ENCODE results near the gene EFR3B. TPM values are rescaled to one million over a fixed set of nuclear protein-coding genes. Genes with fewer than 3 reads are reported as not detected.

Gene EFR3B
- total RNA-seq, 5 donors from 2014 or later (not counting 1 experiment from before 2014, with no cell fraction given): 0.09 to 0.10 (median 0.09) TPM; not detected in 2

DNA sequence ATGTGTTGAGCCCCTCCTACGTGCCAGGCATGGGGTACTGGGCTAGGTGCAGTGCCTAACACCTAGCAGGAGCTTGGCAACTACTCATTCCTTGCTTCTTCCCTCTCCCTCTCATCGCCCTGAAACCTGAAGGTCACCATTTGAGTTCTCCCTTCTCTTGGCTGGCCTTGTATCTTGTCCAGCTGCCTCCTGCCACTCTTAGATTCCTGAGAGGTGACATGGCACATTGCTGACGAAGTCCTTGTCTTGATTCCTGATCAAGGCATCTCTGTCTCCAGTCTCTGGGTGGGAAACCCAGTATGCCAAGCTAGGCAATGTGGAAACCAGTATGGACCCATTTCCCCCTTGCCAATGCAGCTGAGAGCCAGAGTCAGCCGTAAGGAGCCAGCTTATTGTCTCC lies 9.0 kb upstream of the EFR3B start:
- WGBS (ENCODE audit: insufficient coverage): 76% methylated on average over 3 of the region's 4 CpGs
- H3K27ac ChIP-seq (ENCODE audit: low read length): no peak overlapping the region
- POLR2A ChIA-PET: no interaction called here
- H3K4me3 ChIP-seq (ENCODE audit: control insufficient read depth in 1 of 2, extremely low read depth in 1 of 2, low read length in 1 of 2): no peak overlapping the region
- Mint-ChIP-seq H3K36me3 (no peaks in the 10 kb centered on the region), H3K27ac (no peak overlapping the region), H3K4me3 (no peak overlapping the region), H3K27me3 (no peaks in the 10 kb centered on the region), H3K4me1 (peaks cover 6 to 12% (median 7%) of the 10 kb centered on the region in 3 donors), H3K9me3 (no peaks in the 10 kb centered on the region)
- no peaks in the 10 kb centered on the region for H3K9me3 ChIP-seq
- no peak for DNase-seq
- H3K4me1 ChIP-seq (ENCODE audit: control insufficient read depth in 1 of 2, extremely low read depth in 1 of 2, insufficient read depth in 2 of 2, low read length in 2 of 2): no peaks in the 10 kb centered on the region
- no peak for ATAC-seq (replicated peaks in 1 of 4)
- no peaks in the 10 kb centered on the region for H3K36me3 ChIP-seq (ENCODE audit: control insufficient read depth in 2 of 2, extremely low read depth in 1 of 2, insufficient read depth in 1 of 2, low read length in 1 of 2)
- CTCF ChIA-PET: no interaction called here
- no peaks in the 10 kb centered on the region for H3K27me3 ChIP-seq (replicated peaks in 1 of 2; ENCODE audit: control insufficient read depth in 2 of 2, extremely low read depth in 1 of 2, insufficient read depth in 2 of 2, low read length in 1 of 2)

DNA sequence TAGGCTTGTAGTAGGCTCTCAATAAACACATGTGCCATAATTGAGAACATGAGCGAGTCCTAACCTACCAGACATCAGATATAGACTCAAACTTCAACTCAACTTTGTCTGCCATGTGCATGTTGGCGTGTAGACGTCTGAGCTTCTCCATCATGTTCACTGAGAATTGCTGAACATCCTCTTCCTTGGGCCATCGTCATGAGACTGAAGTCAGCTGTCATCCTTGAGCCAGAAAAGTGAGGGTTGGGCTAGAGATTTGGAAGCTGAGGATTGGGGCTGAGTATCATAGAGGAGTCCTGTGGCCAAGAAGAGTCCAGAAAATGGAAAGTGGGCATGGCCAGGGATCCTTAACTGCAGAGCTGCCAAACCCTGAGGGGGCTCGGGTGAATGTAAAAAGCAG lies 7.8 kb upstream of the EFR3B start:
- Histone ChIP-seq H3K9me3 (no peaks in the 10 kb centered on the region), H3K4me3 (ENCODE audit: control insufficient read depth in 1 of 2, extremely low read depth in 1 of 2, low read length in 1 of 2) (no peak overlapping the region), H3K27ac (ENCODE audit: low read length) (no peak overlapping the region), H3K36me3 (ENCODE audit: control insufficient read depth in 2 of 2, extremely low read depth in 1 of 2, insufficient read depth in 1 of 2, low read length in 1 of 2) (no peaks in the 10 kb centered on the region), H3K27me3 (replicated peaks in 1 of 2; ENCODE audit: control insufficient read depth in 2 of 2, extremely low read depth in 1 of 2, insufficient read depth in 2 of 2, low read length in 1 of 2) (no peaks in the 10 kb centered on the region), H3K4me1 (ENCODE audit: control insufficient read depth in 1 of 2, extremely low read depth in 1 of 2, insufficient read depth in 2 of 2, low read length in 2 of 2) (no peaks in the 10 kb centered on the region)
- no peaks in the 10 kb centered on the region for H3K9me3 Mint-ChIP-seq
- no peak overlapping the region for H3K4me3 Mint-ChIP-seq
- DNase-seq (no peak), ATAC-seq (replicated peaks in 1 of 4) (no peak)
- no peak overlapping the region for H3K27ac Mint-ChIP-seq
- no peaks in the 10 kb centered on the region for H3K27me3 Mint-ChIP-seq
- WGBS (ENCODE audit: insufficient coverage): 88% methylated on average over 5 of the region's 5 CpGs
- no peaks in the 10 kb centered on the region for H3K36me3 Mint-ChIP-seq
- POLR2A ChIA-PET: no interaction called here
- CTCF ChIA-PET: no interaction called here
- H3K4me1 Mint-ChIP-seq: peaks cover 6 to 12% (median 7%) of the 10 kb centered on the region in 3 donors

DNA sequence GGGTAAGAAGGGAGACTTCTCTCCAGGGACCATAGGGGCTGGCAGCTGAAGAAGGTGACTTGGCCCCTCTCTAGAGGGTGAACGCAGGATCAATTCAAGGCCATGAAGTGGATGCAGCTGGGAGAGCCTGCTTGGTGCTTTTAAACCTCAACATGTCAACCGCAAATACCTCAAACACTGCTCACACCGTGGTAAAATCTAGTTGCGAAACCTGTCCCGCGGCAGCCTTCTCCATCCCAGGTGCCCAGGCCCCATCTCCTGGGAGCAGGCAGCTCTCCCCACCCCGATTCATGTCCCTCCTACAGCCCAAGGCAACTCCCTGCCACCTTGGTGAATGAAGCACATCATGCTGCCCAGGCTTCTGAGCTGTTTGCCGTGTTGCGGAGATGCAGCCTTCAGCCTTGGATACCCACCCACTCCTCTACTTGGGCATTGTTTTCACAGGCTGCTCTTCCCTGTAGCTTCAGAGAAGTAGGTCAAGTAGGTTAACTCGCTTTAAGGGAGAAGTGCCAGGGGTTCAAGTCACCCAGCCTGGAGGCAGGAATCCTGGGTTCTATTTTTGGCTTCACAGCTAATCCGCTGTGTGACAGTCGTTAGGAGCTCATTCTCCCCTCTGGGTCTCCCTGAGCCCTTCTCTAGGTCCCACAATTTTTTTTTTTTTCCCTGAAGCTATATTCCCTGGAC lies 6.2 kb upstream of the EFR3B start:
- WGBS (ENCODE audit: insufficient coverage): 51% methylated on average over 8 of the region's 12 CpGs
- POLR2A ChIA-PET: no interaction called here
- H3K36me3 ChIP-seq (ENCODE audit: control insufficient read depth in 2 of 2, extremely low read depth in 1 of 2, insufficient read depth in 1 of 2, low read length in 1 of 2): no peaks in the 10 kb centered on the region
- H3K4me1 Mint-ChIP-seq: peaks cover 4 to 12% (median 5%) of the 10 kb centered on the region in 3 donors
- no peaks in the 10 kb centered on the region for H3K36me3 Mint-ChIP-seq
- no peaks in the 10 kb centered on the region for H3K27me3 ChIP-seq (replicated peaks in 1 of 2; ENCODE audit: control insufficient read depth in 2 of 2, extremely low read depth in 1 of 2, insufficient read depth in 2 of 2, low read length in 1 of 2)
- no peak overlapping the region for H3K4me3 ChIP-seq (ENCODE audit: control insufficient read depth in 1 of 2, extremely low read depth in 1 of 2, low read length in 1 of 2)
- H3K9me3 Mint-ChIP-seq: no peaks in the 10 kb centered on the region
- ATAC-seq (replicated peaks in 1 of 4) (no peak), DNase-seq (no peak)
- H3K9me3 ChIP-seq: no peaks in the 10 kb centered on the region
- H3K4me1 ChIP-seq (ENCODE audit: control insufficient read depth in 1 of 2, extremely low read depth in 1 of 2, insufficient read depth in 2 of 2, low read length in 2 of 2): no peaks in the 10 kb centered on the region
- H3K27me3 Mint-ChIP-seq: no peaks in the 10 kb centered on the region
- CTCF ChIA-PET: no interaction called here
- no peak overlapping the region for H3K27ac ChIP-seq (ENCODE audit: low read length)
- H3K27ac Mint-ChIP-seq: no peak overlapping the region
- no peak overlapping the region for H3K4me3 Mint-ChIP-seq

DNA sequence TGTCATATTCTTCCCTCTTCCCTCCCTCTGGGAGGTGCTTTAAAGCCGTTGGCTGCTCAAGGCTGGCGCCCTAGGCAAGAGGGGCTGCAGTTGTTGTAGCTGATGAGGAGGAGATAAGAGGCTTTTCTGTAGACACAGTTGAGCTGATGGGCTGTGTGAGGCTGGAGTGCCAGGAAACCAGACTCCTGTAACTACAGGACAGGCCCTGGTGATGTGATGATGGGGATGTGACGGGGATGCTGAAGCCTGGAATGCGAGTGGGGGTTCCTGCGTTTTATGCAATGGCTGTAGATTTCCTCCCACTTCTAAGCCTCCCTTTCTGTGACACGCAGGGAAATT lies 5.7 kb upstream of the EFR3B start:
- POLR2A ChIA-PET: no interaction called here
- Histone ChIP-seq H3K9me3 (no peaks in the 10 kb centered on the region), H3K4me3 (ENCODE audit: control insufficient read depth in 1 of 2, extremely low read depth in 1 of 2, low read length in 1 of 2) (no peak overlapping the region), H3K27ac (ENCODE audit: low read length) (no peak overlapping the region), H3K4me1 (ENCODE audit: control insufficient read depth in 1 of 2, extremely low read depth in 1 of 2, insufficient read depth in 2 of 2, low read length in 2 of 2) (peaks cover 0 to 2% of the 10 kb centered on the region in 2 experiments), H3K36me3 (ENCODE audit: control insufficient read depth in 2 of 2, extremely low read depth in 1 of 2, insufficient read depth in 1 of 2, low read length in 1 of 2) (no peaks in the 10 kb centered on the region), H3K27me3 (replicated peaks in 1 of 2; ENCODE audit: control insufficient read depth in 2 of 2, extremely low read depth in 1 of 2, insufficient read depth in 2 of 2, low read length in 1 of 2) (peaks cover 0 to 1% of the 10 kb centered on the region in 2 experiments)
- ATAC-seq (replicated peaks in 1 of 4): no peak
- CTCF ChIA-PET: no interaction called here
- Mint-ChIP-seq H3K4me1 (peaks cover 3 to 11% (median 3%) of the 10 kb centered on the region in 3 donors), H3K4me3 (no peak overlapping the region), H3K27ac (no peak overlapping the region), H3K27me3 (peaks cover 0 to under 1% of the 10 kb centered on the region in 2 donors), H3K36me3 (no peaks in the 10 kb centered on the region), H3K9me3 (no peaks in the 10 kb centered on the region)
- no CpG with 5 or more reads among the region's 6 CpGs for WGBS (ENCODE audit: insufficient coverage)
- DNase-seq: no peak

DNA sequence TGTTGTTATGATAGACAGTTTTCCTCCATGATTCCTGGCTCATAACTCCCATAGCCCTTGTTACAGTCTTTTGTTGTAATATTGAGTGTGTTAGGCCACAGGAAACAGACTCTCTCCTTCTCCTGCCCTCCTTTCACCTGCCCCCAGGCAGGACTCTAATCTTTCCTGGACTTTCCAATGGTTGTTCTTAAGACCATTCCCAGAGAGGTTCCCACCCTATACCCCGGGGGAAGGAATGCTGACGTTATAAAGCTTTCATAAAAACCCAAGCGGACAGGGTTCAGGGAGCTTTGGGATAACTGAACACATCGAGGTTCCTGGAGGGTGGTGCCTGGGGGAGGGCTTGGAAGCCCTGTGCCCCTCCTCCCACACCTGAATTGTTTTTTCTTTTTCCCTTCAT lies 2.8 kb upstream of the EFR3B start:
- no CpG with 5 or more reads among the region's 4 CpGs for WGBS (ENCODE audit: insufficient coverage)
- no peaks in the 10 kb centered on the region for H3K36me3 ChIP-seq (ENCODE audit: control insufficient read depth in 2 of 2, extremely low read depth in 1 of 2, insufficient read depth in 1 of 2, low read length in 1 of 2)

DNA sequence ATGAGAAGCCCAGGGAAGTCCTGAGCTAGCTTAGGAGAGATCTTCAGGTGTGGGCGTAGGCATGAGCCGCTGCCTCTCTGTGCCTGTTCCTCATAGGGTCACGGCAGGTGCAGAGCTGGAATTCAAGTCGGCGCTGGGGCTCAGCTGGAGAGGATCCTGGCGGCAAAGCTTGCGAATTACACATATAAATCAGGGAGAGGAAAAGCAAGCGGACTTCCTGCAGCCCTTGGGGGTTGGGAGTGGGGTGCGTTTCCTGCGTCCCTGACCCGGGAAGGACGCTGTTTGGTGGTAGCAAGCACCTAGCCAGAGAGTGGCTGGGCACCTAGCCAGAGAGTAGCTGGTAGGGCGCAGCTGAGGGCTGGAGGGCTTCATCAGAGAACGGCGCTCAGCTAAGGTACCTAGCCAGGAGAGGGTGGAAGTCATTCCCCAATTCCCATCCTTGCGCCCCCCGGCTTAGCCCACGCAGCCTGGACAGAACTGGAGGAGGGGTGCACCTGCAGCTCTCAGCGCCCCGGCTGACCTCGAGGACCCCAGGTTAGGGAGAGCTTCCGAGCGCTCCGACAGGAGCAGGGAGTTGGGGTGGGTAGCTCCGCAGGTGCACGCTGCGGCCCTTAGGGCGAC lies 459 bp upstream of the EFR3B start:
- peak overlapping the region; percentile 41 to 73 for H3K4me3 ChIP-seq (ENCODE audit: control insufficient read depth in 1 of 2, extremely low read depth in 1 of 2, low read length in 1 of 2)
- H3K27me3 Mint-ChIP-seq: peaks cover 29 to 35% of the 10 kb centered on the region in 2 donors

More for the DNA sequence above, 2.8 kb upstream of the EFR3B start:
- Histone ChIP-seq H3K9me3 (no peaks in the 10 kb centered on the region), H3K4me3 (ENCODE audit: control insufficient read depth in 1 of 2, extremely low read depth in 1 of 2, low read length in 1 of 2) (no peak overlapping the region), H3K27me3 (replicated peaks in 1 of 2; ENCODE audit: control insufficient read depth in 2 of 2, extremely low read depth in 1 of 2, insufficient read depth in 2 of 2, low read length in 1 of 2) (peaks cover 2 to 22% of the 10 kb centered on the region in 2 experiments), H3K4me1 (ENCODE audit: control insufficient read depth in 1 of 2, extremely low read depth in 1 of 2, insufficient read depth in 2 of 2, low read length in 2 of 2) (peaks cover 2 to 22% of the 10 kb centered on the region in 2 experiments), H3K27ac (ENCODE audit: low read length) (no peak overlapping the region)
- no peaks in the 10 kb centered on the region for H3K36me3 Mint-ChIP-seq
- DNase-seq (no peak), ATAC-seq (replicated peaks in 1 of 4) (no peak)
- CTCF ChIA-PET: interaction anchor here in 1 of 2 donors (0.7 to 1.0 kb wide), 2 partner anchors 90 to 1788 kb away, joined by 4 to 5 read pairs; no protein-coding TSS in a partner anchor
- H3K4me3 Mint-ChIP-seq: no peak overlapping the region
- H3K27ac Mint-ChIP-seq: no peak overlapping the region
- POLR2A ChIA-PET: no interaction called here
- H3K4me1 Mint-ChIP-seq: peaks cover 19 to 24% (median 19%) of the 10 kb centered on the region in 3 donors
- H3K9me3 Mint-ChIP-seq: no peaks in the 10 kb centered on the region
- H3K27me3 Mint-ChIP-seq: peaks cover 14 to 15% of the 10 kb centered on the region in 2 donors

More for the DNA sequence above, 459 bp upstream of the EFR3B start:
- Mint-ChIP-seq H3K4me3 (peak overlapping the region; percentile 73 to 83 (median 80)), H3K4me1 (peaks cover 19 to 24% (median 23%) of the 10 kb centered on the region in 3 donors), H3K27ac (no peak overlapping the region), H3K36me3 (no peaks in the 10 kb centered on the region), H3K9me3 (no peaks in the 10 kb centered on the region)
- ATAC-seq (replicated peaks in 1 of 4): peak in 3 of 4 experiments; percentile 5 to 20 (median 6)
- POLR2A ChIA-PET: interaction anchor here in 1 of 2 donors (0.6 kb wide), 2 partner anchors 108 to 197 kb away, joined by 3 to 4 read pairs; no protein-coding TSS in a partner anchor
- H3K27ac ChIP-seq (ENCODE audit: low read length): no peak overlapping the region
- no peaks in the 10 kb centered on the region for H3K36me3 ChIP-seq (ENCODE audit: control insufficient read depth in 2 of 2, extremely low read depth in 1 of 2, insufficient read depth in 1 of 2, low read length in 1 of 2)
- H3K9me3 ChIP-seq: no peaks in the 10 kb centered on the region
- WGBS (ENCODE audit: insufficient coverage): 6% methylated on average over 16 of the region's 28 CpGs
- peaks cover 2 to 22% of the 10 kb centered on the region in 2 experiments for H3K4me1 ChIP-seq (ENCODE audit: control insufficient read depth in 1 of 2, extremely low read depth in 1 of 2, insufficient read depth in 2 of 2, low read length in 2 of 2)
- CTCF ChIA-PET: interaction anchor here (0.6 to 1.6 kb wide), 4 partner anchors 66 to 920 kb away, joined by 3 to 10 read pairs (median 4); no protein-coding TSS in a partner anchor
- DNase-seq: peak in 22 of 35 experiments; percentile 1 to 55 (median 14)
- H3K27me3 ChIP-seq (replicated peaks in 1 of 2; ENCODE audit: control insufficient read depth in 2 of 2, extremely low read depth in 1 of 2, insufficient read depth in 2 of 2, low read length in 1 of 2): peaks cover 2 to 43% of the 10 kb centered on the region in 2 experiments
